Left lung (tissue), 10 donors: ENCODE measurements around the gene CD93. TPM values are rescaled to one million over a fixed set of nuclear protein-coding genes. Genes with fewer than 3 reads are reported as not detected.

Experiments
- ATAC-seq: fragments of 200-7000 bp; cut with Tn5 transposase; one replicate; pipeline ENCODE4 v1.9.1; 2020; ENCODE audit warnings: moderate library complexity
- DNase-seq, 4 donors: peaks; one replicate each; pipeline ENCODE4 v3.0.0-alpha.2; 2013 to 2020
- H3K27ac ChIP-seq, 2 donors: fragments of 200-600 bp; sonication (generic) in 1 of 2; one replicate each; pipeline versions ENCODE4 v1.5.0 to v1.8.0; 2020 to 2021
- H3K27me3 ChIP-seq, 2 donors: fragments of 200-600 bp; sonication (generic) in 1 of 2; one replicate each; pipeline versions ENCODE4 v1.5.0 to v1.8.0; 2020 to 2021
- H3K36me3 ChIP-seq, 2 donors: fragments of 200-600 bp; sonication (generic) in 1 of 2; one replicate each; pipeline versions ENCODE4 v1.5.0 to v1.8.0; 2020 to 2021
- H3K4me1 ChIP-seq, 2 donors: fragments of 200-600 bp; one replicate each; pipeline ENCODE4 v1.8.0; 2021
- H3K4me3 ChIP-seq, 2 donors: fragments of 200-600 bp; sonication (generic) in 1 of 2; one replicate each; pipeline versions ENCODE4 v1.5.0 to v1.8.0; 2020 to 2021; ENCODE audit warnings: mild to moderate bottlenecking in 1 of 2
- H3K9me3 ChIP-seq, 2 donors: fragments of 200-600 bp; sonication (generic) in 1 of 2; one replicate each; pipeline versions ENCODE4 v1.5.0 to v1.8.0; 2020 to 2021
- intact Hi-C, 2 donors: fragments of 100-400 bp; cut with DNase I; formaldehyde crosslinking; loops; one replicate each; pipeline versions ENCODE4 v1.11.2 to v1.14.2; 2022
- polyA plus RNA-seq, 6 donors: library from polyadenylated mRNA; unstranded; fragments of 120-200 nt; gene quantifications; one replicate each; pipeline ENCODE4 v1.2.1, GENCODE V29; 2013; ENCODE audit not compliant: insufficient read length in 6 of 6
- total RNA-seq, 2 donors: library from RNA; stranded (reverse); fragmentation: NEBNext Ultra II Directional; extraction: Animal tissue kit (Norgen Biotek cat#: 25700); gene quantifications; one replicate each; pipeline ENCODE4 v1.2.1, GENCODE V29; 2021
- TF ChIP-seq, protein P1 (sequence below), 2 donors: fragments of 200-600 bp; sonication (generic) in 1 of 2; IDR thresholded peaks; one replicate each; pipeline versions ENCODE4 v1.5.0 to v1.8.0; 2021; ENCODE audit warnings: antibody characterized with exemption in 2 of 2
- donor health status: DM: no; HTN: yes; CAD: no.
- donor health status: DM: no; HTN: no; CAD: no.

The CD93 gene
- total and polyA plus RNA-seq, 8 donors = 71.2 to 221 (median 180) TPM

DNA sequence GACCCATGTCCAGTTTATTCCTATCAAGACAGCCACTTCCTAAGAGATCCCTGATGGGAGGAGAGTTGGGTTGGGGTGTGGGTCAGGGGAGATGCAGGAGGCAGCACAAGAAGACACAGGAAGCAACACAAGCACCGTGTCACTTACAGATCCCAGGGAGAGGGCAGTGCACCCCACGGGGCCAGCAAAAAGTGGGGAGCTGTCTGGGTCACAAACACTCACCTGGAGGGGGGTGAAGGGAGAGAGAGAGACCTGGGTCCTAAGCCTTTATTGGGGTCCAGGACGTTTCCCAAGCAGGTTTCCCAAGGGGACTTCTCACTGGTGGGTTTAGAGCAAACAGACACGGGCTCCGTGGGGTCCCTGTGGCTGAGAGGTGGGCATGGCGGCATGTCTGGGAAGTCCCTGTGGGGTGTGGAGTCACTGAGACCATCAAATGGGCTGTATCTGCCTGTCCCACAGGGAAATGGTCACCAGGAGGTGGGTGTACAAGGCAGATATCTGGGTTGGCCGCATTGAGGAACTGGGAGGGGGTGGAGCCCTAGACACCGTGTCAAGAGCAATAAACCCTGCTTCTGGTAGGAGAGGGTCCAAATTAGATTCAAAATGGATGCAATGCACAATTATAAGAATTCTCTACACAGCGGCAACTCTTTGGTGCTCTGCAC lies 1.6 kb upstream of the CD93 start:
- intact Hi-C loops = no loop called here
- no peaks in the 10 kb centered on the region for H3K9me3 ChIP-seq
- H3K4me1 ChIP-seq = peaks cover 0 to 63% of the 10 kb centered on the region in 2 donors
- H3K36me3 ChIP-seq = no peaks in the 10 kb centered on the region
- H3K27me3 ChIP-seq = no peaks in the 10 kb centered on the region
- ATAC-seq = peak; percentile 11
- H3K27ac ChIP-seq = peak overlapping the region; percentile 74 to 95
- DNase-seq = no peak
- TF ChIP-seq, protein P1, sequence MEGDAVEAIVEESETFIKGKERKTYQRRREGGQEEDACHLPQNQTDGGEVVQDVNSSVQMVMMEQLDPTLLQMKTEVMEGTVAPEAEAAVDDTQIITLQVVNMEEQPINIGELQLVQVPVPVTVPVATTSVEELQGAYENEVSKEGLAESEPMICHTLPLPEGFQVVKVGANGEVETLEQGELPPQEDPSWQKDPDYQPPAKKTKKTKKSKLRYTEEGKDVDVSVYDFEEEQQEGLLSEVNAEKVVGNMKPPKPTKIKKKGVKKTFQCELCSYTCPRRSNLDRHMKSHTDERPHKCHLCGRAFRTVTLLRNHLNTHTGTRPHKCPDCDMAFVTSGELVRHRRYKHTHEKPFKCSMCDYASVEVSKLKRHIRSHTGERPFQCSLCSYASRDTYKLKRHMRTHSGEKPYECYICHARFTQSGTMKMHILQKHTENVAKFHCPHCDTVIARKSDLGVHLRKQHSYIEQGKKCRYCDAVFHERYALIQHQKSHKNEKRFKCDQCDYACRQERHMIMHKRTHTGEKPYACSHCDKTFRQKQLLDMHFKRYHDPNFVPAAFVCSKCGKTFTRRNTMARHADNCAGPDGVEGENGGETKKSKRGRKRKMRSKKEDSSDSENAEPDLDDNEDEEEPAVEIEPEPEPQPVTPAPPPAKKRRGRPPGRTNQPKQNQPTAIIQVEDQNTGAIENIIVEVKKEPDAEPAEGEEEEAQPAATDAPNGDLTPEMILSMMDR (IDR thresholded peaks at IDR 0.05) = no peak
- H3K4me3 ChIP-seq = no peak overlapping the region

DNA sequence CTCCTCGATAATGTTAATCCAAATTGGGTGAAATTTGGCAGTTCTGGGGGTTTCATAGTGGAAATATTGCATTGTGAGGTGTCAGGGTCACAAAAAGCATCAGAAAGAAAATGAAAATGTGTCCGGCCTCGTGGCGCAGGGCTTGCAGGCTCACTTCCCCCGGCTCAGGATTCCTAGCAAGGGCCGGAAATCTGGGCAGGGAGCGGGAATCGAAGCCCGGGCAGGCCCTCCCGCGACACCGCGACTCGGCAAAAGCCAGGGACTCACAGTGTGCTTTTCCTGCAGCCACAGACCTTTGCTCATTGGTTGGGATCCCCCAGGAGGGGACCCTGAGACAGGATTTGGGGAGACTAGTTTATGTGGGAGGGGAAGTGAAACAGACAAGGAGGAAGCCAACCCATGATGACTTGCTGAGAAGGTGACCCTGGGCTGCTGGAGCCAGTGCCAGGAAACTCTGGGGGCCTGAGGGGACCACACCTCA lies 847 bp upstream of the CD93 start:
- TF ChIP-seq, protein P1 (IDR thresholded peaks at IDR 0.05) = no peak
- Histone ChIP-seq H3K9me3 (no peaks in the 10 kb centered on the region), H3K27me3 (no peaks in the 10 kb centered on the region), H3K36me3 (no peaks in the 10 kb centered on the region), H3K27ac (peak overlapping the region; percentile 74 to 95), H3K4me1 (peaks cover 0 to 65% of the 10 kb centered on the region in 2 donors), H3K4me3 (peak overlapping the region in 1 of 2 donors; percentile 57)
- DNase-seq (peak in 1 of 4 donors; percentile 57), ATAC-seq (peak; percentile 6)
- intact Hi-C loops = no loop called here

DNA sequence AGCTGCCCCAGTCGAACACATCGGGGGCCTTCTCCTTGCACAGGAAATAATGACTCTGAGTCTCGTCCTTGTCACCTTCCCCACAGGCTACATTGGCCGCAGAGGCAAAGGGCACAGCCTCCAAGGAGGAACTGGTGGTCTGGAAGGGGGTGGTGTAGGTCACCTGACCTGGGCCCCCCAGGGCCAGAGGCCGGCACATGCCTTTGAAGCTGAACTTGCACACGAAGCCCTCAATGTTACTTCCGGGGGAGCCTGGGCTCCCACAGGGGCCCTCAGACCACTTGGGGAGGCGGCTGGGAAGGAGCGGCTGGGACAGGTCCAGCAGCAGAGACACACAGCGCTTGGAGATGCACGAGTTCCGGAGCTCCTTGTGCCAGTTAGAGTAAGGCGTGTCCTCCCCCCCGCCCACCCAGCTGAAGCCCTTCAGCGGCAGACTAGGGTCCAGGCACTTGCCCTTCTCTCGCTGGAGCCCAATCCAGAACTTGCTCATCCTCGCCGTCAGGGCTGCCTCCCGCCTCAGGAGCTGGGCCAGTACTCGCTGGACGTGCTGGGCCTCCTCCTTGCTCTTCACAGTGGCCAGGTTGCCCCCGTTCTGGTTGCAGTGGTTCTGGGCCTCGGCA lies 578 bp downstream of the CD93 start:
- intact Hi-C loops = no loop called here

DNA sequence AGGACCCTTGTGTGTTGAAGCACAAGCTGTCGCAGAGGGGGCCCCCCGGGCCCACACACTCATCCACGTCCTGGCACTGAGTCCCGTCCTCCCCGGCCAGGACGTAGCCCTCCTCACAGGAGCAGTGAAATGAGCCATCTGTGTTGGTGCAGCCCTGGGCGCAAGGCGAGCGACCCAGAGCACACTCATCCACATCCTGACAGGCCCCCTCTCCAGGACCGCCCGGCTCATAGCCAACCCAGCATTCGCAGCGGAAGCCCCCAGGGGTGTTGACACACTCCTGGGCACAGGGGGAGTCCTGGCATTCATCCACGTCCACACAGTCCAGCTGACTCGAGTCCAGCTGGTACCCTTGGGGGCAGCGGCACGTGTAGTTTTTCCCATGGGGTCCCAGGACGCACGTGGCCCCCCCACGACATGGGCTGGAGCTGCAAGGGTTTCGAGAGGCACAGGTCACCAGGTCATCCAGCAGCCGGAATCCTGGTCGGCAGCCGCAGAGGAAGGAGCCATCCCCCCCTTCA lies 1.2 kb downstream of the CD93 start:
- Histone ChIP-seq H3K27me3 (no peaks in the 10 kb centered on the region), H3K36me3 (peaks cover 0 to 4% of the 10 kb centered on the region in 2 donors), H3K4me1 (peaks cover 0 to 82% of the 10 kb centered on the region in 2 donors), H3K27ac (peak overlapping the region; percentile 74 to 95), H3K9me3 (no peaks in the 10 kb centered on the region), H3K4me3 (peak overlapping the region; percentile 22 to 57)
- intact Hi-C loops = no loop called here
- no peak for ATAC-seq
- DNase-seq = no peak
- TF ChIP-seq, protein P1 (IDR thresholded peaks at IDR 0.05) = no peak

More for the DNA sequence above, 578 bp downstream of the CD93 start:
- peaks cover 0 to 3% of the 10 kb centered on the region in 2 donors for H3K36me3 ChIP-seq
- ATAC-seq (no peak), DNase-seq (no peak)
- H3K4me3 ChIP-seq = peak overlapping the region; percentile 22 to 57
- TF ChIP-seq, protein P1 (IDR thresholded peaks at IDR 0.05) = no peak
- H3K9me3 ChIP-seq = no peaks in the 10 kb centered on the region
- H3K4me1 ChIP-seq = peaks cover 0 to 76% of the 10 kb centered on the region in 2 donors
- H3K27me3 ChIP-seq = no peaks in the 10 kb centered on the region
- peak overlapping the region; percentile 74 to 95 for H3K27ac ChIP-seq

DNA sequence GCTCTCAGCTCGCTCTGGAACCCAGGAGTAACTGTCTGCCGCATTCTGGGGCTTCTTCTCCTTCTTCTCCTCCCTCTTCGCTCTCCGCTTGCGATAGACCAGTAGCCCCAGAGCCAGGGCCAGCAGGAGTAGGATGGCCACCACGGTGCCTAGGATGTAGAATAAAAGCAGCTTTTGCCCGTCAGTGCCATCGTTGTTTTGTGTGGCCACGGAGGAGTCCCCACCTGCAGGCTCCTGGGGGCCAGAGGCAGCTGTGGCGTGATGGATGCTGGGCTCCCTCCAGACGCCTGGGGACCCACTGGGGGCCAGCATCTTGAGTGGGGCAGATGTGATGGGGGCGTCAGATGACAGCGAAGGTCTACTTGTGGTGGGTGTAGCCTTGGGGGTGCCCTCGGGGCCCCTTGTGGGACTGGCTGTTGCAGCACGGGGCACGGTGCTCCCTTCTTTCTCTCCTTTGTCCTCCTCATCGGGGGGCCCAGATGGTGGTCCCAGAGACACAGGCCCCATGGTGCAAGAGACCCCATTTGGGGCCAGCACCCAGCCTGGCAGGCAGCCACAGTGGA lies 1.8 kb downstream of the CD93 start:
- H3K27me3 ChIP-seq = no peaks in the 10 kb centered on the region
- no peaks in the 10 kb centered on the region for H3K9me3 ChIP-seq
- H3K36me3 ChIP-seq = peaks cover 0 to 4% of the 10 kb centered on the region in 2 donors
- intact Hi-C loops = no loop called here
- H3K4me1 ChIP-seq = peaks cover 0 to 88% of the 10 kb centered on the region in 2 donors
- peak overlapping the region; percentile 22 to 57 for H3K4me3 ChIP-seq
- TF ChIP-seq, protein P1 (IDR thresholded peaks at IDR 0.05) = no peak
- no peak for ATAC-seq
- peak overlapping the region; percentile 74 to 95 for H3K27ac ChIP-seq
- DNase-seq = no peak
